AG04449 (cell line): ENCODE measurements around the gene PRR35.

ENCODE experiments used
- CTCF ChIA-PET: fragments of 350-600 bp; formaldehyde crosslinking; extraction: SDS; loops from one replicate; lab custom pipeline; 2021; ENCODE audit warnings: antibody characterized with exemption; lab: Yijun Ruan, JAX
- POLR2A ChIA-PET: fragments of 400-600, 350-600 bp; formaldehyde crosslinking; extraction: SDS; loops from one replicate; lab custom pipeline; 2020; ENCODE audit warnings: antibody characterized with exemption, inconsistent platforms; lab: Yijun Ruan, JAX
- DNase-seq: peaks from one replicate; pipeline ENCODE4 v3.0.0-alpha.2; 2010; ENCODE audit warnings: low read depth, low spot score
- H3K4me3 ChIP-seq: 2 replicates; pipeline ENCODE4 v1.5.1; 2011; ENCODE audit warnings: low read depth, mild to moderate bottlenecking, control low read depth, low read length
- TF ChIP-seq, protein P1 (sequence below): IDR thresholded peaks from one replicate; pipeline ENCODE4 v1.5.1; 2011; ENCODE audit warnings: mild to moderate bottlenecking, moderate library complexity, low read length, control low read depth, inconsistent platforms; ENCODE audit not compliant: insufficient read depth; ENCODE audit errors: missing control alignments

Gene PRR35

DNA sequence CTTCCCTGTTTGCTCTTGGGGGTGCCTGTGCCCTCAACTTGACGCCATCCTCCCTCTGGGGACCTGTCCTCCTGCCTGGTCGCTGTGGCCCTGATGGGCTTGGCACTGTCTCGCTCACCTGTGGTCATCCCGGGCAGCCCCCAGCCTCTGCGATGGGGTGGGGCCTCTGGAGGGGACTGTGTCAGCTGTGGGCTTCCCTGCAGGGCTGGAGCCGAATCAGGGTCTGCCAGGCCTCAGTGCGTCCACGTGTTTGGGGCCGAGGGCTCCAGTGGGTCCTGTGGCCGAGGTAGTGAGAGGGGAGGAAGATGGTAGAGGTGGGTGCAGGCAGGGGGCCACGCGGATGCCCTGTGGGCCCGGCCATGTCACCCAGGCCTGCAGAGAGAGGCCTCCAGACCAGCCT, 17.6 kb downstream of the PRR35 start:
- TF ChIP-seq, protein P1, sequence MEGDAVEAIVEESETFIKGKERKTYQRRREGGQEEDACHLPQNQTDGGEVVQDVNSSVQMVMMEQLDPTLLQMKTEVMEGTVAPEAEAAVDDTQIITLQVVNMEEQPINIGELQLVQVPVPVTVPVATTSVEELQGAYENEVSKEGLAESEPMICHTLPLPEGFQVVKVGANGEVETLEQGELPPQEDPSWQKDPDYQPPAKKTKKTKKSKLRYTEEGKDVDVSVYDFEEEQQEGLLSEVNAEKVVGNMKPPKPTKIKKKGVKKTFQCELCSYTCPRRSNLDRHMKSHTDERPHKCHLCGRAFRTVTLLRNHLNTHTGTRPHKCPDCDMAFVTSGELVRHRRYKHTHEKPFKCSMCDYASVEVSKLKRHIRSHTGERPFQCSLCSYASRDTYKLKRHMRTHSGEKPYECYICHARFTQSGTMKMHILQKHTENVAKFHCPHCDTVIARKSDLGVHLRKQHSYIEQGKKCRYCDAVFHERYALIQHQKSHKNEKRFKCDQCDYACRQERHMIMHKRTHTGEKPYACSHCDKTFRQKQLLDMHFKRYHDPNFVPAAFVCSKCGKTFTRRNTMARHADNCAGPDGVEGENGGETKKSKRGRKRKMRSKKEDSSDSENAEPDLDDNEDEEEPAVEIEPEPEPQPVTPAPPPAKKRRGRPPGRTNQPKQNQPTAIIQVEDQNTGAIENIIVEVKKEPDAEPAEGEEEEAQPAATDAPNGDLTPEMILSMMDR: no peak
- CTCF ChIA-PET: interaction anchor here (0.9 to 3.0 kb wide), 4 partner anchors 10 to 102 kb away, joined by 3 to 12 read pairs (median 4); partner anchors contain the start of genes RHOT2 and STUB1
- POLR2A ChIA-PET: interaction anchor here (0.6 kb wide), 1 partner anchor 11 kb away, joined by 3 read pairs; the partner anchor contains the start of gene NHLRC4
- no peak for DNase-seq
- no peak overlapping the region for H3K4me3 ChIP-seq

- TF ChIP-seq, protein P1: no peak
- POLR2A ChIA-PET: interaction anchor here (1.1 kb wide), 2 partner anchors 9 to 11 kb away, joined by 3 read pairs; no protein-coding TSS in a partner anchor
Observed at GRCh38 chr16:578232-578869, 18.2 kb downstream of the PRR35 start.

DNA sequence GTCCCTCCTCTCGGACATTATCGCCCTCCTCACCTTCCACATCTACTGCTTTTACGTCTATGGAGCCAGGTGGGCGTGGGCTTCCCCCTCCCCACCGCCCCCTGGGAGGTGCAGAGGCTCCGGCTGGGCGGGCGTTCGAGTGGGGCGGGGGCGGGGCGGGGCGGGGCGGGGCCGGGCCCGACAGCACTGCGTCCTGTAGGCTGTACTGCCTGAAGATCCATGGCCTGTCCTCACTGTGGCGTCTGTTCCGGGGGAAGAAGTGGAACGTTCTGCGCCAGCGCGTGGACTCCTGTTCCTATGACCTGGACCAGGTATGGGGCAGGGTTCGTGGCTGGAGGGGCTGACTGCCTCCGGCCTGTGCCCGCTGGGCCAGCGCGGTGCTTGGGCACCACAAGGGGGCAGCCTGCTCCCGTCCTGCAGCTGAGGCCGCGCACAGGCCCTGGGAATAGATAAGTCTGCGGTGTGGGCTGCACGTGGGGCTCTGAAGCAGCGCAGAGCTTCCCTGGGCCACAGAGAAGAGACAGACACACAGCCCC, 18.7 kb downstream of the PRR35 start:
- TF ChIP-seq, protein P1: peak; percentile 91
- CTCF ChIA-PET: interaction anchor here (0.5 to 3.0 kb wide), 11 partner anchors 9 to 138 kb away, joined by 3 to 12 read pairs (median 3); partner anchors contain the start of genes RHOT2 and STUB1
- no peak for DNase-seq
- H3K4me3 ChIP-seq: no peak overlapping the region
- POLR2A ChIA-PET: interaction anchor here (1.1 kb wide), 2 partner anchors 9 to 10 kb away, joined by 3 read pairs; no protein-coding TSS in a partner anchor

More at GRCh38 chr16:578232-578869, 18.2 kb downstream of the PRR35 start:
- no peak overlapping the region for H3K4me3 ChIP-seq
- DNase-seq: no peak
- CTCF ChIA-PET: interaction anchor here (1.0 to 3.0 kb wide), 8 partner anchors 9 to 138 kb away, joined by 3 to 12 read pairs (median 4); partner anchors contain the start of genes RHOT2 and STUB1

GRCh38 chr16:580141-580945, 20.1 kb downstream of the PRR35 start:
- ChIA-PET CTCF (interaction anchor here (0.5 to 3.0 kb wide), 6 partner anchors 16 to 98 kb away, joined by 3 to 12 read pairs (median 4); partner anchors contain the start of gene RHOT2), POLR2A (no interaction called here)
- no peak overlapping the region for H3K4me3 ChIP-seq
- DNase-seq: no peak
- TF ChIP-seq, protein P1: no peak

- ChIA-PET CTCF (interaction anchor here (2.2 to 3.0 kb wide), 2 partner anchors 79 to 87 kb away, joined by 8 to 12 read pairs; partner anchors contain the start of gene RHOT2), POLR2A (no interaction called here)
- H3K4me3 ChIP-seq: no peak overlapping the region
- no peak for DNase-seq
- TF ChIP-seq, protein P1: no peak
Observed at GRCh38 chr16:580946-581498, 20.8 kb downstream of the PRR35 start.
